ENCODE measurements around the gene RPL19.

DNA sequence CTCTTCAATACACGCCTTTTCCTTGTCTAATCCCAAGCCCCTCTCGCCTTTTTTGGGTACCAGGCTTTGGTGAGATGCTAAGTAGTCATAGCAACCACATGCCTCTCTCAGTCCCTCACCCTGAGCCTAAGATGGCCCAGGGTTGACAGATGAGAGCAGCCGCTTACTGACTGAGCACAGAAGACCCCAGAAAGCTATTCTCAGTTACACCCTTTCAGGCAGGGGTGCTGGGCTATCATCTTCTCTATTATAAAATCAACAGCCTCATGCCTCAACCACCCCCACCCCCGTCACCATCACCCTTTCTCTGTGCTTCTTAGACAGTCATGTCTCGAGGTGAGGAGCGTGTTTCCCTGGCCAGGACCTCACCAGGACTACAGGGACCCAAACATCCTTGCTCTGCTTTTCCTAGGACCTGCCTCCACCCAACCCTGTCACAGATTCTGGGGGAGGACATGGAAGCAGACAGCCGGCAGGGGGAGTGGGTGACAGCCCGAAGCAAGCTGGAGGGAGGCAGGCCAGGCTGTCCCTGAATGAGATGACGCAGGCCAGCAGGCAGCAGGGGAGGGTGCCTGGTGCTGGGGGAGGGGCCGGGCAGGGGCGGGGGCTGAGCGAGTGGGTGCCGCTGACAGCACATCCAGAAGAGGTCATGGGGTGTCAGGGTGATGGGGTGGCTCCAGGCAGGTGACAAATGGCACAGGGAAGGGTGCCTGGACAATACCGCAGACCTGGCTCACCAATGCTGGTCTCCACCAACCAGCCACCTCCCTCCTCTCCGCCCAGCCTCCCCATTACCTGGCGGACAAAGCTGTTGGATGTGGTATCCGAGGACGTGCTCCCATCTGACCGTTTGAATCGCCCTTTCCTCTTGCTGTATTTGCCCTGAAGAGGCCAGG is 5.7 kb upstream of the RPL19 start:
- TF ChIP-seq EZH2 (IDR thresholded peaks at IDR 0.05; ENCODE audit: insufficient read depth, poor library complexity, severe bottlenecking) (no peak), EZH2phosphoT487 (IDR thresholded peaks at IDR 0.05; ENCODE audit: insufficient read depth, low read depth) (no peak)

All from GM23248 (cell line).